H1 (cell line): ENCODE data around the gene CHMP5. TPM values are rescaled to one million over a fixed set of nuclear protein-coding genes. Genes with fewer than 3 reads are reported as not detected.

Experiments
- ATF3 ChIP-seq: IDR thresholded peaks from 2 replicates; pipeline ENCODE4 v1.6.1; 2011; ENCODE audit warnings: low read depth, mild to moderate bottlenecking, low read length; ENCODE audit not compliant: insufficient read depth
- CBX5 ChIP-seq: fragments of 300-800, 300-1000 bp; sonication (generic); IDR thresholded peaks from 2 replicates; pipeline ENCODE4 v1.7.1; 2016; ENCODE audit warnings: antibody characterized with exemption, low read length, low read depth
- CHD2 ChIP-seq: IDR thresholded peaks from 2 replicates; pipeline ENCODE4 v1.6.1; 2012; ENCODE audit warnings: low read length, improper control_type of control experiment
- E2F6 ChIP-seq: IDR thresholded peaks from 2 replicates; pipeline ENCODE4 v1.6.1; 2012; ENCODE audit warnings: inconsistent platforms
- RNF2 ChIP-seq: fragments of 200-900, 300-1000 bp; sonication (generic); IDR thresholded peaks from 2 replicates; pipeline ENCODE4 v1.7.1; 2016; ENCODE audit warnings: borderline replicate concordance, low read depth, mild to moderate bottlenecking, antibody characterized with exemption, low read length; ENCODE audit not compliant: poor library complexity, severe bottlenecking; ENCODE audit errors: missing control alignments
- polyA plus RNA-seq, 7 experiments: library from polyadenylated mRNA; depleted of rRNA in 3 of 7; stranded (reverse) in 5 of 7; unstranded in 2 of 7; fragments of >200 nt in 5 of 7; fragments of 200-250 nt in 2 of 7; gene quantifications; 1 replicate in 5 of 7; 2 replicates in 1 of 7; 4 replicates in 1 of 7; pipeline versions ENCODE4 v1.2.1 to v1.2.3, GENCODE V29; 2011 to 2013; ENCODE audit warnings: missing spikeins in 2 of 7, mixed read lengths in 2 of 7
- total RNA-seq: library from RNA; stranded (reverse); fragmentation: NEBNext Ultra II Directional; extraction: Animal tissue kit (Norgen Biotek cat#: 25700); gene quantifications from 2 replicates; pipeline ENCODE4 v1.2.1, GENCODE V29; 2021

The CHMP5 gene
- total and polyA plus RNA-seq, 2 of the 8 experiments (the other 6 are each of a cell fraction or from before 2014, with no cell fraction given): 25.0 to 47.3 TPM

- TF ChIP-seq ATF3 (no peak), RNF2 (no peak), E2F6 (no peak), CBX5 (no peak), CHD2 (no peak)
Observed at GRCh38 chr9:33304362-33304761, 39.5 kb downstream of the CHMP5 start (continued).
